Measurements from ENCODE around the gene COQ2. TPM values are rescaled to one million over a fixed set of nuclear protein-coding genes. Genes with fewer than 3 reads are reported as not detected.

Gene COQ2
- total and polyA plus RNA-seq, 2 experiments from 2014 or later = 9.5 to 19.1 TPM

DNA sequence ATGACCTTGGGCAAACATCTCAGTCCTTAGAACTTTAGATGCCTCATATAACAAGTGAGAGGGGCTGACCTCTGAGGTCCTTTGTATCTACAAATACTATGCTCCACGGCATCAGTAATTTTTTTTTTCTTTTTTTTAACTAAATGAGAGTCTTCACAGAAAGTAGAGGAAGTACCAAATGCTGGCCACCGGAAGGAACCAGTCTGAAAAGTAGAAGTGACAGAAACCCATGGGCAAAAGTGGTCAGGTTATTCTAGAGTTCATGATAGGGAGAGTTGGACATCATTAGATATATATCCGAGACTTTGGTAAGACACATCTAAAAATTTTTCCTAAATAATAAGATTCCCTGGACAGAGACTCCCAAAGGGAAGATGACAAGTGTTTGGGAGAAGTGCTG lies 53.7 kb downstream of the COQ2 start:
- Histone ChIP-seq H3K4me1 (ENCODE audit: insufficient read depth) (peaks cover 6% of the 10 kb centered on the region; the same call in 1 of the 2 replicates), H3K27me3 (replicated peaks; ENCODE audit: insufficient read depth) (no peaks in the 10 kb centered on the region), H2AFZ (no peak overlapping the region), H3K9me3 (ENCODE audit: low read depth) (no peaks in the 10 kb centered on the region), H3K9ac (no peak overlapping the region), H3K36me3 (ENCODE audit: low read depth) (no peaks in the 10 kb centered on the region), H3K4me2 (ENCODE audit: unreplicated experiment) (no peak overlapping the region), H3K9me2 (ENCODE audit: insufficient read depth) (no peaks in the 10 kb centered on the region), H3K27ac (no peak overlapping the region), H4K20me1 (ENCODE audit: insufficient read depth) (no peaks in the 10 kb centered on the region), H3K4me3 (no peak overlapping the region), H3K79me2 (ENCODE audit: insufficient read depth) (no peaks in the 10 kb centered on the region), H3F3A (ENCODE audit: insufficient read depth) (no peaks in the 10 kb centered on the region)
- no peak for DNase-seq
- in situ Hi-C loops (cut with MboI) = no loop called here
- WGBS, 2 experiments (ENCODE audit: low coverage in 1 of 2, low lambda C conversion rate in 2 of 2, missing lambda C conversion rate in 2 of 2) = 76 to 82% methylated on average over 3 of the region's 3 CpGs
- TF ChIP-seq EZH2phosphoT487 (IDR thresholded peaks at IDR 0.05; ENCODE audit: insufficient read depth, low read depth) (no peak), EZH2 (IDR thresholded peaks at IDR 0.05; ENCODE audit: insufficient read depth, poor library complexity, severe bottlenecking) (no peak)

DNA sequence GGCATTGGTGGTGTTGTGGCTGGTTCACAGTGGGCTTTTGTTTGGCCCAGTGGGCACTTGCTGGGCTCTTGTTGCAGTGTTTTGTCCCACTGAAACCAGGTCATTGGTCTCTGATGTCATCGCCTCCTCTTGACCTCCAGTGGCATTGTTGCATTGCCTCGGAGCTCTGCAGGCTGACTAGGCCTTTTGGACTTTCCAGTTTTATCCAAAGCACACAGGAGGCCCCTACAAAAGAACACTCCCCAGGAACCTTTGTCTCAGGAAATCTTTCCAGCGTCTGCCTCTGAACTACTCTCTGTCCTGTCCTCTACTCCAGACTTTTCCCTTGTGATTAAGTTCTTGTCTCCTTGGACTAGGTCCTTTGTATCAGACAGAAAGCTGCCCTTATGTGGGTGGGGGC lies 54.8 kb downstream of the COQ2 start:
- Histone ChIP-seq H3K79me2 (ENCODE audit: insufficient read depth) (no peaks in the 10 kb centered on the region), H3K4me1 (ENCODE audit: insufficient read depth) (peaks cover 6% of the 10 kb centered on the region; the same call in 1 of the 2 replicates), H3K9me3 (ENCODE audit: low read depth) (no peaks in the 10 kb centered on the region), H3K4me3 (no peak overlapping the region), H3K27me3 (replicated peaks; ENCODE audit: insufficient read depth) (no peaks in the 10 kb centered on the region), H3F3A (ENCODE audit: insufficient read depth) (no peaks in the 10 kb centered on the region), H4K20me1 (ENCODE audit: insufficient read depth) (no peaks in the 10 kb centered on the region), H3K9me2 (ENCODE audit: insufficient read depth) (no peaks in the 10 kb centered on the region), H3K36me3 (ENCODE audit: low read depth) (no peaks in the 10 kb centered on the region), H3K4me2 (ENCODE audit: unreplicated experiment) (no peak overlapping the region), H3K27ac (no peak overlapping the region), H3K9ac (no peak overlapping the region), H2AFZ (no peak overlapping the region)
- no peak for TF ChIP-seq EZH2phosphoT487 (IDR thresholded peaks at IDR 0.05; ENCODE audit: insufficient read depth, low read depth)
- DNase-seq = no peak
- WGBS, 2 experiments (ENCODE audit: low coverage in 1 of 2, low lambda C conversion rate in 2 of 2, missing lambda C conversion rate in 2 of 2) = 76 to 81% methylated on average over 3 of the region's 3 CpGs
- in situ Hi-C loops (cut with MboI) = no loop called here

DNA sequence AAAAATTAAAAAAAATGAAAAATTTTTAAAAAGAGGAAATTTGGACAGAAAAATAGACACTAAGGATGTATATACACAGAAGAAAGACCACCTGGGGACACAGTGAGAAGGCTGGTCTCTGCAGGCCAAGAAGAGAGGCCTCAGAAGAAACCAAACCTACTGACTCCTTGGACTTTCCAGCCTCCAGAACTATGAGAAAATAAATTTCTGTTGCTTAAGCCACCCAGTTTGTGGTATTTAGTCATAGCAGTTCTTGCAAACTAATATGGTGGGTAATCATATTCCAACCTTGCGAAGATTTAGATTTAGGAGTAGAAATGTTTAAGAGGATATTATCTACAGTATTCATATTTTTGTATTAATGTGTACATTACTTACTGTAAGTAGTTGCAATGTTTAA lies 56.4 kb downstream of the COQ2 start:
- no peak overlapping the region for H3K4me2 ChIP-seq (ENCODE audit: unreplicated experiment)
- no peaks in the 10 kb centered on the region for H3K36me3 ChIP-seq (ENCODE audit: low read depth)
- no peak overlapping the region for H3K27ac ChIP-seq
- TF ChIP-seq EZH2 (IDR thresholded peaks at IDR 0.05; ENCODE audit: insufficient read depth, poor library complexity, severe bottlenecking) = no peak
- TF ChIP-seq EZH2phosphoT487 (IDR thresholded peaks at IDR 0.05; ENCODE audit: insufficient read depth, low read depth) = no peak
- H2AFZ ChIP-seq = no peak overlapping the region
- DNase-seq = no peak
- H3K79me2 ChIP-seq (ENCODE audit: insufficient read depth) = no peaks in the 10 kb centered on the region
- no peaks in the 10 kb centered on the region for H3F3A ChIP-seq (ENCODE audit: insufficient read depth)
- in situ Hi-C loops (cut with MboI) = no loop called here
- no peak overlapping the region for H3K4me3 ChIP-seq
- H3K4me1 ChIP-seq (ENCODE audit: insufficient read depth) = peaks cover 6% of the 10 kb centered on the region; the same call in 1 of the 2 replicates
- H3K9ac ChIP-seq = no peak overlapping the region
- WGBS, 2 experiments (ENCODE audit: low coverage in 1 of 2, low lambda C conversion rate in 2 of 2, missing lambda C conversion rate in 2 of 2) = 98 to 100% methylated on average over 1 of the region's 1 CpG
- H3K27me3 ChIP-seq (replicated peaks; ENCODE audit: insufficient read depth) = no peaks in the 10 kb centered on the region
- H4K20me1 ChIP-seq (ENCODE audit: insufficient read depth) = no peaks in the 10 kb centered on the region
- no peaks in the 10 kb centered on the region for H3K9me2 ChIP-seq (ENCODE audit: insufficient read depth)
- H3K9me3 ChIP-seq (ENCODE audit: low read depth) = no peaks in the 10 kb centered on the region

DNA sequence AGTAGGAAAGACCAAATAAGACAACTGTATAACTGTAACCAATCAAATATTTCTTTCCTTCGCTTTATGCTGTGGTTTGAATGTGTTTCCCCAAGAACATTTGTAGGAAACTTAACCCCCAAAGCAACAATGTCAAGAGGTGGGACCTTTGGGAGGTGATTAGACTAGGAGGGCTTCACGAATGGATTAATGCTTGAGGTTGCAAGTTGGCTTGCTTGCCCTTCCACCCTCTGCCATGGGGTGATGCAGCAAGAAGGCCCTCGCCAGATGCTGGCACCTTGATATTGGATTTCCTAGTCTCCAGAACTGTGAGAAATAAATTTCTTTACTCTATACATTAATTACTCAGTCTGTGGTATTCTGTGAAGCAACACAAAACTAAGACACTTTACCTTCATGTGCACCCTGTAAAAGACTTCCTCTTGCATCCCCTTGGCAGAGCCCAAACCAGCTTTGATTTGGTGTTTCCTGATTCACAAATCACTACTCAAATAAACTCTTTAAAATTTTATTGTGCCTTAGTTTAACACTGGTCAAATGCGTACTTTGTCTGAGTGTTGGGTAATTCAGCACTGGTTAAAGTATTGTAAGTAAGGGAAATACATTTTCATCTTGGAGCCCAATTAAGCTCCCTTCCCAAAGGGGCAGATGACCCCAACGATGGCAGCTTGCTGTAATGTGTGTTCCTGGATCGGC lies 59.9 kb downstream of the COQ2 start:
- in situ Hi-C loops (cut with MboI) = no loop called here
- no peaks in the 10 kb centered on the region for H3F3A ChIP-seq (ENCODE audit: insufficient read depth)
- H3K9me3 ChIP-seq (ENCODE audit: low read depth) = no peaks in the 10 kb centered on the region
- no peaks in the 10 kb centered on the region for H3K36me3 ChIP-seq (ENCODE audit: low read depth)
- no peak overlapping the region for H2AFZ ChIP-seq
- DNase-seq = no peak
- H3K27ac ChIP-seq = no peak overlapping the region
- no peaks in the 10 kb centered on the region for H4K20me1 ChIP-seq (ENCODE audit: insufficient read depth)
- H3K4me3 ChIP-seq = no peak overlapping the region
- 86 to 90% methylated on average over 6 of the region's 6 CpGs for WGBS, 2 experiments (ENCODE audit: low coverage in 1 of 2, low lambda C conversion rate in 2 of 2, missing lambda C conversion rate in 2 of 2)
- no peaks in the 10 kb centered on the region for H3K79me2 ChIP-seq (ENCODE audit: insufficient read depth)
- H3K4me1 ChIP-seq (ENCODE audit: insufficient read depth) = peaks cover 5% of the 10 kb centered on the region
- H3K27me3 ChIP-seq (replicated peaks; ENCODE audit: insufficient read depth) = no peaks in the 10 kb centered on the region
- no peak overlapping the region for H3K9ac ChIP-seq
- no peak overlapping the region for H3K4me2 ChIP-seq (ENCODE audit: unreplicated experiment)
- no peaks in the 10 kb centered on the region for H3K9me2 ChIP-seq (ENCODE audit: insufficient read depth)
- TF ChIP-seq EZH2phosphoT487 (IDR thresholded peaks at IDR 0.05; ENCODE audit: insufficient read depth, low read depth) = no peak
- TF ChIP-seq EZH2 (IDR thresholded peaks at IDR 0.05; ENCODE audit: insufficient read depth, poor library complexity, severe bottlenecking) = no peak
